ENCODE data around the gene MAZ. TPM values are rescaled to one million over a fixed set of nuclear protein-coding genes. Genes with fewer than 3 reads are reported as not detected.

Gene MAZ
- total RNA-seq, 1 donor from 2014 or later, result 304 TPM

DNA sequence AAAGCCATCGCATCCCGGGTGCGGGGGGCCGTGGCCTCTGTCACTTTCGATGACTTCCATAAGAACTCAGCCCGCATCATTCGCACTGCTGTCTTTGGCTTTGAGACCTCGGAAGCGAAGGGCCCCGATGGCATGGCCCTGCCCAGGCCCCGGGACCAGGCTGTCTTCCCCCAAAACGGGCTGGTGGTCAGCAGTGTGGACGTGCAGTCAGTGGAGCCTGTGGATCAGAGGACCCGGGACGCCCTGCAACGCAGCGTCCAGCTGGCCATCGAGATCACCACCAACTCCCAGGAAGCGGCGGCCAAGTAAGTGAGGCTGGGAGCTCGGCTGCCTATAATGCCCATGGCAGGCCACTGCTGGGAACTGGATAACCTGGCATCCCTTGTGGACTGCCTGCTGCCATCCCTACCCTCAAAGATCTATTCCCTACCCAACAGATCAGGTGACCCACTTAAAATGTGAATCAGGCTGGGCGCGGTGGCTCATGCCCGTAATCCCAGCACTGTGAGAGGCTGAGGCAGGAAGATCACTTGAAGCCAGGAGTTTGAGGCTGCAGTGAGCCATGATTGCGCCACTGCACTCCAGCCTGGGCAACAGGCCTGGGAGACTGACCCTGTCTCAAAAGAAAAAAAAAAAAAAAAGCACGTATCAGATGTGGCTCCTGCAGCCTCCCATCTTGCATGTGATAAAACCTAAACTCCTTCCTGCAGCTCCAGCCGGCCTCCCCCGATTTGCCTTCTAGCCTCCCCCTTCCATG, 38.4 kb downstream of the MAZ start:
- peaks cover 39% of the 10 kb centered on the region for H3K36me3 Mint-ChIP-seq (ENCODE audit: unreplicated experiment)
- no peak for DNase-seq (ENCODE audit: extremely low spot score, unreplicated experiment)
- H3K4me1 Mint-ChIP-seq (ENCODE audit: unreplicated experiment), result no peaks in the 10 kb centered on the region
- H3K27ac Mint-ChIP-seq (ENCODE audit: unreplicated experiment), result no peak overlapping the region
- TF ChIP-seq, protein P1, sequence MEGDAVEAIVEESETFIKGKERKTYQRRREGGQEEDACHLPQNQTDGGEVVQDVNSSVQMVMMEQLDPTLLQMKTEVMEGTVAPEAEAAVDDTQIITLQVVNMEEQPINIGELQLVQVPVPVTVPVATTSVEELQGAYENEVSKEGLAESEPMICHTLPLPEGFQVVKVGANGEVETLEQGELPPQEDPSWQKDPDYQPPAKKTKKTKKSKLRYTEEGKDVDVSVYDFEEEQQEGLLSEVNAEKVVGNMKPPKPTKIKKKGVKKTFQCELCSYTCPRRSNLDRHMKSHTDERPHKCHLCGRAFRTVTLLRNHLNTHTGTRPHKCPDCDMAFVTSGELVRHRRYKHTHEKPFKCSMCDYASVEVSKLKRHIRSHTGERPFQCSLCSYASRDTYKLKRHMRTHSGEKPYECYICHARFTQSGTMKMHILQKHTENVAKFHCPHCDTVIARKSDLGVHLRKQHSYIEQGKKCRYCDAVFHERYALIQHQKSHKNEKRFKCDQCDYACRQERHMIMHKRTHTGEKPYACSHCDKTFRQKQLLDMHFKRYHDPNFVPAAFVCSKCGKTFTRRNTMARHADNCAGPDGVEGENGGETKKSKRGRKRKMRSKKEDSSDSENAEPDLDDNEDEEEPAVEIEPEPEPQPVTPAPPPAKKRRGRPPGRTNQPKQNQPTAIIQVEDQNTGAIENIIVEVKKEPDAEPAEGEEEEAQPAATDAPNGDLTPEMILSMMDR (IDR thresholded peaks at IDR 0.05), result no peak
- no peak overlapping the region for H3K4me3 Mint-ChIP-seq (ENCODE audit: unreplicated experiment)
- H3K27me3 Mint-ChIP-seq (ENCODE audit: unreplicated experiment), result no peaks in the 10 kb centered on the region
- no peaks in the 10 kb centered on the region for H3K9me3 Mint-ChIP-seq (ENCODE audit: unreplicated experiment)

DNA sequence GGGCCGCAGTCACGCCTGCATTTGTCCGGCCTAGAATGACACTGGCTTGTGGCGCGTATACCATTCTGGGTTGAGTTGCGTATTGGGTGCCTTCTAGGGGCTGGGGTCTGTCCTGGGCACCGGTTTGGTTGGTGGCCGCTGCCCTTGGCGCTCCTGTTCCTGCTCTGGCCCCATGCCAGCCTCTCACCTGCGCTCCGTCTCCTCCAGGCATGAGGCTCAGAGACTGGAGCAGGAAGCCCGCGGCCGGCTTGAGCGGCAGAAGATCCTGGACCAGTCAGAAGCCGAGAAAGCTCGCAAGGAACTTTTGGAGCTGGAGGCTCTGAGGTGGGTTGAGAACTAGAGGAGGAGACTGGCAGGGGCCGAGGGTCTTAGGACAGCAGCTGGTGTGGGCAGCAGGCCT, 39.3 kb downstream of the MAZ start:
- H3K27me3 Mint-ChIP-seq (ENCODE audit: unreplicated experiment), result no peaks in the 10 kb centered on the region
- H3K27ac Mint-ChIP-seq (ENCODE audit: unreplicated experiment), result no peak overlapping the region
- DNase-seq (ENCODE audit: extremely low spot score, unreplicated experiment), result no peak
- H3K9me3 Mint-ChIP-seq (ENCODE audit: unreplicated experiment), result no peaks in the 10 kb centered on the region
- H3K4me3 Mint-ChIP-seq (ENCODE audit: unreplicated experiment), result no peak overlapping the region
- H3K36me3 Mint-ChIP-seq (ENCODE audit: unreplicated experiment), result peaks cover 33% of the 10 kb centered on the region
- H3K4me1 Mint-ChIP-seq (ENCODE audit: unreplicated experiment), result no peaks in the 10 kb centered on the region
- TF ChIP-seq, protein P1 (IDR thresholded peaks at IDR 0.05), result no peak

DNA sequence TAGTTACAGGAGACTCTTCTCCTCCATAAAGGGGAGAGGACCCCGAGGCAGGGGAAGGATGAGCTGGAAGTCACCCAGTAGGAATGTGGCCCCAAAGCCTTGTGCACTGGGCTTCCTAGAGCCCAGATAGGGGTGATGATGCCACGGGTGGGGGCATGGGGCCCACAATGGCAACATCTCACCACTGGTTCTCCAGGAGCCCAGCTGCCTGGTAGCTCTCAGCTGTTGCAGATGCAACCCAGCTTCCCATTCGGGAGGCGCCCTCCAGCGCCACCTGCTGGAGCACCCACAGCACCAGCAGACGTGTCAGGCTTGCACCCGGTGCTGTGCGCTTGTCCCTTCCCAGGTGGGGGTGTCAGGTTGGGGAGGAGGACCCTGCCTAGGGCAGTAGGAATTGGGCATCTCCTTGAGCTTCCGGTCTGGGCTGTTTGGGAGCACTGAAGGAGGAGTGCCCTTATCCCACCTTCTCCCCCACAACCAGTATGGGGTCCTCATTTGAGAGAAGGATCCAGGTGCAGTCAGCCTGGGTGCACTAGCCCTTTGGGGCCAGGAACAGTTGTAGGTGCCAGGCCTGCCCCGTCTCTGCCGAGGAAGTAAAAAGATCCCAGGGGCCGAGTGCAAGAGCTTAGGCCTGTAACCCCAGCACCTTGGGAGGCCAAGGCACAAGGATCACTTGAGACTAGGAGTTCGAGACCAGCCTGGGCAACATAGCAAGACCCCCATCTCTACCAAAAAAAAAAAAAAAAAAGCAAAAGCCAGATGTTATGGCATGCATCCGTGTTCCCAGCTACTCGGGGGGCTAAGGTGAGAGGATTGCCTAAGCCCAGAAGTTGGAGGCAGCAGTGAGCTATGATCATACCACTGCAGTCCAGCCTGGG, 42.3 kb downstream of the MAZ start:
- no peak for DNase-seq (ENCODE audit: extremely low spot score, unreplicated experiment)
- Mint-ChIP-seq H3K27me3 (ENCODE audit: unreplicated experiment) (no peaks in the 10 kb centered on the region), H3K36me3 (ENCODE audit: unreplicated experiment) (peaks cover 27% of the 10 kb centered on the region), H3K27ac (ENCODE audit: unreplicated experiment) (no peak overlapping the region), H3K4me3 (ENCODE audit: unreplicated experiment) (no peak overlapping the region), H3K4me1 (ENCODE audit: unreplicated experiment) (no peaks in the 10 kb centered on the region), H3K9me3 (ENCODE audit: unreplicated experiment) (no peaks in the 10 kb centered on the region)
- TF ChIP-seq, protein P1 (IDR thresholded peaks at IDR 0.05), result peak; percentile 82

DNA sequence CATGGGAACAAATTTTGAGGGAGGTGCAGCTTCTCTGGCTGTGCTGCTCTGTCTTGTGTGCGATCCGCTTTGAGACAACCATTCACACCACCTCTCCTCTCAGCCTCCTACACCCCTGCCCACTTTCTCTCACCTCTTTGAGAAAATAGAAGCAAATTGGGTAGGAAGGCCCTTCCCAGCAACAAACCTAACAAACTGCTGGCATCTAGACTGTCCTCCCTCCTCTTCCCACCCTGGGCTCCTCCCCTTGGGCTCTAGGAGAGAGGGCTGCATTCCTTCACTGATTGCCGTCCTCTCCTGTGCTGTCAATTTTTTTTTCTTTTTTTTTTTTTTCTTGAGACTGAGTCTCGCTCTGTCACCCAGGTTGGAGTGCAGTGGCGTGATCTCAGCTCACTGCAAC, 43.2 kb downstream of the MAZ start:
- Mint-ChIP-seq H3K27me3 (ENCODE audit: unreplicated experiment) (no peaks in the 10 kb centered on the region), H3K36me3 (ENCODE audit: unreplicated experiment) (peaks cover 22% of the 10 kb centered on the region), H3K4me1 (ENCODE audit: unreplicated experiment) (no peaks in the 10 kb centered on the region), H3K9me3 (ENCODE audit: unreplicated experiment) (no peaks in the 10 kb centered on the region), H3K27ac (ENCODE audit: unreplicated experiment) (no peak overlapping the region), H3K4me3 (ENCODE audit: unreplicated experiment) (no peak overlapping the region)
- TF ChIP-seq, protein P1 (IDR thresholded peaks at IDR 0.05), result no peak
- no peak for DNase-seq (ENCODE audit: extremely low spot score, unreplicated experiment)

DNA sequence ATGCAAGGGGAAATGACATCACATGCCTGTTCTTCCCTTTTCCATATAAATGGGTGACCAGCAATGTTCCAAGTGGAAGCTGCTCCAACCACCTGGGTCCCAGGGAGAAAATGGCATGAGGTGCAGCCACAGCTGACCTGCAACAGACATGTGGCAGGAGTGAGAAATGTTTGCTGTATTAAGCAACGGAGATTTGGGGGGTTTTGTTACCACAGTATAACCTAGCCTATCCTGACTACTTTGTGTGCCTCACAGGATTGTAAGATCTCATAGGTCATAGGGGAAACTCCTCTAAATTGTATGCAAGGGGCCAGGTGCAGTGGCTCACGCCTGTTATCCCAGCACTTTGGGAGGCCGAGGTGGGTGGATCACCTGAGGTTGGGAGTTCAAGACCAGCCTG, 44.7 kb downstream of the MAZ start:
- H3K4me3 Mint-ChIP-seq (ENCODE audit: unreplicated experiment), result no peak overlapping the region
- peaks cover 9% of the 10 kb centered on the region for H3K36me3 Mint-ChIP-seq (ENCODE audit: unreplicated experiment)
- TF ChIP-seq, protein P1 (IDR thresholded peaks at IDR 0.05), result no peak
- H3K9me3 Mint-ChIP-seq (ENCODE audit: unreplicated experiment), result no peaks in the 10 kb centered on the region
- no peaks in the 10 kb centered on the region for H3K27me3 Mint-ChIP-seq (ENCODE audit: unreplicated experiment)
- H3K27ac Mint-ChIP-seq (ENCODE audit: unreplicated experiment), result no peak overlapping the region
- no peak for DNase-seq (ENCODE audit: extremely low spot score, unreplicated experiment)
- no peaks in the 10 kb centered on the region for H3K4me1 Mint-ChIP-seq (ENCODE audit: unreplicated experiment)

Data from osteocyte (in vitro differentiated cells).